Natural killer cell (primary cell): ENCODE measurements around the gene ARL4D. TPM values are rescaled to one million over a fixed set of nuclear protein-coding genes. Genes with fewer than 3 reads are reported as not detected.

Source experiments
- ATAC-seq, 3 donors: fragments of 150-1000 bp in 2 of 3; fragments of 200-7000 bp in 1 of 3; cut with Tn5 transposase; 1 replicate in 1 of 3; 2 replicates in 2 of 3; pipeline ENCODE4 v1.10.0; 2021; ENCODE audit warnings: mild to moderate bottlenecking in 2 of 3, moderate library complexity in 2 of 3
- DNase-seq, 2 donors: peaks; one replicate each; pipeline versions ENCODE4 v3.0.0 to v3.0.0-alpha.2; 2013 to 2021; ENCODE audit warnings: mixed read lengths in 1 of 2
- H3K27ac ChIP-seq: one replicate; pipeline ENCODE4 v1.5.1; 2013; ENCODE audit warnings: mild to moderate bottlenecking, low read length
- H3K27me3 ChIP-seq: one replicate; pipeline ENCODE4 v1.6.1; 2013; ENCODE audit warnings: low read length; ENCODE audit not compliant: control insufficient read depth, insufficient read depth
- H3K36me3 ChIP-seq: one replicate; pipeline ENCODE4 v1.6.1; 2013; ENCODE audit warnings: low read length; ENCODE audit not compliant: control insufficient read depth, insufficient read depth
- H3K4me1 ChIP-seq: one replicate; pipeline ENCODE4 v1.6.1; 2013; ENCODE audit warnings: low read length; ENCODE audit not compliant: control insufficient read depth, insufficient read depth
- H3K4me3 ChIP-seq: one replicate; pipeline ENCODE4 v1.5.1; 2013; ENCODE audit warnings: low read length
- H3K9me3 ChIP-seq: one replicate; pipeline ENCODE4 v1.6.1; 2013; ENCODE audit warnings: low read length; ENCODE audit not compliant: control insufficient read depth, insufficient read depth
- H3K27ac Mint-ChIP-seq, 2 donors: one replicate each; pipeline ENCODE4 v1.8.0; 2022; ENCODE audit warnings: mild to moderate bottlenecking in 2 of 2, mixed read lengths in 2 of 2, moderate library complexity in 1 of 2
- H3K27me3 Mint-ChIP-seq, 2 donors: one replicate each; pipeline ENCODE4 v1.8.0; 2022; ENCODE audit warnings: low read depth in 2 of 2, mixed read lengths in 2 of 2
- H3K36me3 Mint-ChIP-seq: one replicate; pipeline ENCODE4 v1.8.0; 2022; ENCODE audit warnings: mixed read lengths
- H3K4me1 Mint-ChIP-seq, 2 donors: one replicate each; pipeline ENCODE4 v1.8.0; 2022; ENCODE audit warnings: mixed read lengths in 2 of 2
- H3K4me3 Mint-ChIP-seq: one replicate; pipeline ENCODE4 v1.8.0; 2022; ENCODE audit warnings: mild to moderate bottlenecking, moderate library complexity, mixed read lengths
- H3K9me3 Mint-ChIP-seq, 2 donors: one replicate each; pipeline ENCODE4 v1.8.0; 2022; ENCODE audit warnings: mixed read lengths in 2 of 2
- WGBS: methylation state at CpG from one replicate; pipeline ENCODE4 v1.1.7; 2013; ENCODE audit warnings: missing lambda C conversion rate; ENCODE audit not compliant: insufficient coverage; 5-methylcytosine and 5-hydroxymethylcytosine counted together
- intact Hi-C: fragments of 100-400 bp; cut with micrococcal nuclease; formaldehyde crosslinking; loops from one replicate; pipeline ENCODE4 v1.14.2; 2022
- total RNA-seq, 4 donors: library from RNA; stranded (reverse); fragments of 120-200 nt in 1 of 4; gene quantifications; one replicate each; pipeline versions ENCODE4 v1.2.3 to v1.2.4, GENCODE V29; 2013 to 2022
- TF ChIP-seq, protein P1 (sequence below): fragments of 200-600 bp; IDR thresholded peaks from one replicate; pipeline ENCODE4 v1.8.0; 2022; ENCODE audit warnings: antibody characterized with exemption

The ARL4D gene
- total RNA-seq, 3 donors from 2014 or later (not counting 1 experiment from before 2014, with no cell fraction given), result 4.1 to 6.9 (median 5.3) TPM

DNA sequence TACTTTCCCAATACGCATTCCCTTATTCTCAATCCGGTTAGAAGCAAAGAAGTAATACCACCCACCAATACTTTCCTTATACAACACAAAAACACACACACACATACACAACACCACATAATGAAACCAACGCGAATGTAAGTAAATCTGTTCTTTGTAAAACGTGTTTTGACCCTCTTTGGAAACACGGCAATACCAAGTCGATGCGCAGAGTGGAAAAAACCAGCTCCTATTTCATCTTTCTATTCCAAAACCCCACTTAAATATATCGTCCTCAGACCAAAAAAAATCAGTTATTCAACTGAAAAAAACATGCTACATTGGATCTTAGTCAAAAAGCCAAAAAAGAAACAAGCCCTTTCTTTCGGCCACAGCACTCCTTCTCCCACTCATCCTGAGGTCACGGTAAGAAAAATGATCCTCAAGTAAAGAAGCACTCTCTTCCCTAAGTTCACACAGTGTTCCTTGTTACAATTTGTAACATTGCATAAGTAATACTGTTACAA is 31.0 kb upstream of the ARL4D start:
- Mint-ChIP-seq H3K36me3 (no peaks in the 10 kb centered on the region), H3K9me3 (no peaks in the 10 kb centered on the region), H3K27me3 (no peaks in the 10 kb centered on the region), H3K4me1 (peaks cover 27 to 29% of the 10 kb centered on the region in 2 donors), H3K27ac (peak overlapping the region; percentile 97 to 100), H3K4me3 (peak overlapping the region; percentile 87)
- H3K36me3 ChIP-seq, result no peaks in the 10 kb centered on the region
- H3K9me3 ChIP-seq, result no peaks in the 10 kb centered on the region
- H3K27ac ChIP-seq, result peak overlapping the region; percentile 99
- intact Hi-C loops, result loop anchor here (1.0 to 10.0 kb wide), 4 partner anchors 22 to 1857 kb away; partner anchors contain the start of genes FMNL1, NBR1, RND2 and VAT1
- H3K4me3 ChIP-seq, result peak overlapping the region; percentile 57
- TF ChIP-seq, protein P1, sequence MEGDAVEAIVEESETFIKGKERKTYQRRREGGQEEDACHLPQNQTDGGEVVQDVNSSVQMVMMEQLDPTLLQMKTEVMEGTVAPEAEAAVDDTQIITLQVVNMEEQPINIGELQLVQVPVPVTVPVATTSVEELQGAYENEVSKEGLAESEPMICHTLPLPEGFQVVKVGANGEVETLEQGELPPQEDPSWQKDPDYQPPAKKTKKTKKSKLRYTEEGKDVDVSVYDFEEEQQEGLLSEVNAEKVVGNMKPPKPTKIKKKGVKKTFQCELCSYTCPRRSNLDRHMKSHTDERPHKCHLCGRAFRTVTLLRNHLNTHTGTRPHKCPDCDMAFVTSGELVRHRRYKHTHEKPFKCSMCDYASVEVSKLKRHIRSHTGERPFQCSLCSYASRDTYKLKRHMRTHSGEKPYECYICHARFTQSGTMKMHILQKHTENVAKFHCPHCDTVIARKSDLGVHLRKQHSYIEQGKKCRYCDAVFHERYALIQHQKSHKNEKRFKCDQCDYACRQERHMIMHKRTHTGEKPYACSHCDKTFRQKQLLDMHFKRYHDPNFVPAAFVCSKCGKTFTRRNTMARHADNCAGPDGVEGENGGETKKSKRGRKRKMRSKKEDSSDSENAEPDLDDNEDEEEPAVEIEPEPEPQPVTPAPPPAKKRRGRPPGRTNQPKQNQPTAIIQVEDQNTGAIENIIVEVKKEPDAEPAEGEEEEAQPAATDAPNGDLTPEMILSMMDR, result no peak
- H3K4me1 ChIP-seq, result peaks cover 38% of the 10 kb centered on the region
- peak in 1 of 2 donors; percentile 82 for DNase-seq
- peak; percentile 44 to 64 (median 62) for ATAC-seq
- no peaks in the 10 kb centered on the region for H3K27me3 ChIP-seq
- 10% methylated on average over 11 of the region's 11 CpGs for WGBS

DNA sequence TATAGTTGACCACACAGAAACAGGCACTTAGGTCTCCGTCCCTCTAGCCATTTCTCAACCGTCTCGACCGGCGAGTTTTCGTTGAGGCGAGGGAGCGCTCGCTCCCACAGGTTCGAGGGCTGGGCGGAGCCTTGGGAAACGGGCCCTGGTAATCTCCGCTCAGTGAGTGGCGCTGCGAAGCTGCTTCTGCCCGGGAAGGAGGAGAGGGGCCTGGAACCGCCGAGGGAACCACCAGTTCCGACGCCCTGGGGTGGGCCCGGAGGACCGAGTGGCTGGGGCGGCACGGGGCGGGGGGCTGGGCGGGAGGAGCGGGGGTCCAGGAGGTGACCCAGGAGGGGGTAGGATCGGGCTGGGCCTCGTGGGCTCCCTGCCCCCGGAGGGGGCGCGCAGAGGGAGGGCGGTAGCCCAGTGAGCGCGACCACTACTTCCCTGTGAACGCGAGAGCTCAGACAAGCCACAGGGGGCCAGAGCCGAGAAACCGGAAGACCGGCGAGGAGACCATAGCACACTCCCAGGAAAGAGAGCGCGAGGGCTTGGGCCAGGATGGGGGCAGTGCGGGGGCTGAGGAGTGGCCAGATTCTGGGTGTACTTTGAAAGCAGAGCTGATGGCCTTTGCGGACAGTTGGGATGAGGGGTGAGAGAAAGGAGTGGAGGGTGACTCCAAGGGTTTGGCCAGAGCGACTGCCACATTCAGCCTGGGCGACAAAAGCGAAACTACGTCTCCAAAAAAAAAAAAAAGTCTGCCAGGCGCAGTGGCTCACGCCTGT is 29.9 kb upstream of the ARL4D start:
- H3K36me3 ChIP-seq, result no peaks in the 10 kb centered on the region
- WGBS, result under 1% methylated on average over 51 of the region's 51 CpGs
- Mint-ChIP-seq H3K9me3 (no peaks in the 10 kb centered on the region), H3K27me3 (no peaks in the 10 kb centered on the region), H3K4me1 (peaks cover 27 to 29% of the 10 kb centered on the region in 2 donors), H3K36me3 (no peaks in the 10 kb centered on the region), H3K27ac (peak overlapping the region; percentile 97 to 100), H3K4me3 (peak overlapping the region; percentile 87)
- H3K9me3 ChIP-seq, result no peaks in the 10 kb centered on the region
- TF ChIP-seq, protein P1, result no peak
- intact Hi-C loops, result loop anchor here (1.0 to 10.0 kb wide), 4 partner anchors 20 to 1856 kb away; partner anchors contain the start of genes FMNL1, NBR1, RND2 and VAT1
- peak overlapping the region; percentile 99 for H3K27ac ChIP-seq
- ATAC-seq (peak; percentile 45 to 71 (median 54)), DNase-seq (peak; percentile 66 to 80)
- H3K4me3 ChIP-seq, result peak overlapping the region; percentile 57
- peaks cover 38% of the 10 kb centered on the region for H3K4me1 ChIP-seq
- no peaks in the 10 kb centered on the region for H3K27me3 ChIP-seq

DNA sequence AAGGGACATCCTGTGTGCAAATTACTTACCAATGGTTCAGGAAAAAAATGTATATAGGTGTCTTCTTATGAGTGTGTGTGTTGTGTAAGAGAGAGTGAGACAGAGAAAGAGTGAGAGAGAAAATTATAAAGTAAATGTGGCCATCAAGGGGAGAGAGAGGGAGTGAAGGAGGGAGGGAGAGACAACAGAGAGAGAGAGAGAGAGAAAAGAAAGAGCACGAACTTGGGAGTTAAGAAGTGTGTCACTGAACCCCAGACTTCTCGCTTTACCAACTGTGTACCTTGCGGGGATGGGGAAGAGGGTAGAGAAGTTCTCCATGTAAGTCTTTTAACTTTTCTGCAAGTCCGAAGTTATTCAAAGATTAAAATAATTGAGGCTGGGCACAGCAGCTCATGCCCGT is 28.8 kb upstream of the ARL4D start:
- ATAC-seq, result no peak
- H3K4me3 Mint-ChIP-seq, result peak overlapping the region; percentile 87

More for the DNA sequence above, 28.8 kb upstream of the ARL4D start:
- no peaks in the 10 kb centered on the region for H3K27me3 Mint-ChIP-seq
- Histone ChIP-seq H3K27ac (peak overlapping the region; percentile 99), H3K9me3 (no peaks in the 10 kb centered on the region), H3K4me3 (peak overlapping the region; percentile 57), H3K27me3 (no peaks in the 10 kb centered on the region), H3K36me3 (no peaks in the 10 kb centered on the region), H3K4me1 (peaks cover 38% of the 10 kb centered on the region)
- no peaks in the 10 kb centered on the region for H3K9me3 Mint-ChIP-seq
- WGBS, result 84% methylated on average over 5 of the region's 5 CpGs
- no peaks in the 10 kb centered on the region for H3K36me3 Mint-ChIP-seq
- H3K27ac Mint-ChIP-seq, result peak overlapping the region; percentile 97 to 100
- no peak for DNase-seq
- TF ChIP-seq, protein P1, result no peak
- intact Hi-C loops, result loop anchor here (10.0 kb wide), 2 partner anchors 345 to 1855 kb away; partner anchors contain the start of genes FMNL1, RND2 and VAT1
- H3K4me1 Mint-ChIP-seq, result peaks cover 27 to 29% of the 10 kb centered on the region in 2 donors
